ENCODE results near the gene GLS. TPM values are rescaled to one million over a fixed set of nuclear protein-coding genes. Genes with fewer than 3 reads are reported as not detected.

The GLS gene
- total RNA-seq, 1 donor: 588 TPM

DNA sequence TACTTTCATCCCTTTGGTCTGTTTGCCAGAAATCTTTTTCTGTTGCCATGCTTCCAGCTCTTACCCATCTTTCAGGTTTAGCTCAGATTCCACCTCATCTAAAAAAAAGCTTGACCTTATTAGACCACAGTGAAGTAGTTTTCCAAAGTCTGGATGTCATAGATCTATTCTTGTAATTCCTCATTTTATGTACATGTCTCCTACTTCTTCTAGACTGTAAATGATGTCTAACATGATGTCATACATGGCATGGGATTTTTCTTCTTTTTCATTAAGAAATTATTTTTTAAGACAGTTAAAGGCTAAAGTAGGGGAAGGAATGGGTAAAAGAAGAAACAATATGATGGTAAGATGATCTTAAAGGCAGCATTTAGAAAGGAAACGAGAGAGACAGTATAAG, 11.3 kb downstream of the GLS start:
- peaks cover 93% of the 10 kb centered on the region for H4K20me1 ChIP-seq (ENCODE audit: insufficient read depth, low read length)
- no peak overlapping the region for H3K4me3 ChIP-seq (ENCODE audit: insufficient read depth, low read length)
- peaks cover 44% of the 10 kb centered on the region for H3K36me3 ChIP-seq (ENCODE audit: insufficient read depth, low read length)
- peak overlapping the region; percentile 36 for H3K27ac ChIP-seq (ENCODE audit: low read depth, low read length)
- H2AFZ ChIP-seq (ENCODE audit: low read length): no peak overlapping the region
- peaks cover 99% of the 10 kb centered on the region for H3K79me2 ChIP-seq (ENCODE audit: insufficient read depth, low read length)
- peak overlapping the region; percentile 20 for H3K4me2 ChIP-seq (ENCODE audit: insufficient read depth, low read length)
- no peaks in the 10 kb centered on the region for H3K27me3 ChIP-seq (ENCODE audit: insufficient read depth, low read length)
- H3K4me1 ChIP-seq (ENCODE audit: insufficient read depth, low read length): peaks cover 33% of the 10 kb centered on the region
- no peak for DNase-seq (ENCODE audit: insufficient read length, low spot score, missing footprints)
- TF ChIP-seq, protein P1, sequence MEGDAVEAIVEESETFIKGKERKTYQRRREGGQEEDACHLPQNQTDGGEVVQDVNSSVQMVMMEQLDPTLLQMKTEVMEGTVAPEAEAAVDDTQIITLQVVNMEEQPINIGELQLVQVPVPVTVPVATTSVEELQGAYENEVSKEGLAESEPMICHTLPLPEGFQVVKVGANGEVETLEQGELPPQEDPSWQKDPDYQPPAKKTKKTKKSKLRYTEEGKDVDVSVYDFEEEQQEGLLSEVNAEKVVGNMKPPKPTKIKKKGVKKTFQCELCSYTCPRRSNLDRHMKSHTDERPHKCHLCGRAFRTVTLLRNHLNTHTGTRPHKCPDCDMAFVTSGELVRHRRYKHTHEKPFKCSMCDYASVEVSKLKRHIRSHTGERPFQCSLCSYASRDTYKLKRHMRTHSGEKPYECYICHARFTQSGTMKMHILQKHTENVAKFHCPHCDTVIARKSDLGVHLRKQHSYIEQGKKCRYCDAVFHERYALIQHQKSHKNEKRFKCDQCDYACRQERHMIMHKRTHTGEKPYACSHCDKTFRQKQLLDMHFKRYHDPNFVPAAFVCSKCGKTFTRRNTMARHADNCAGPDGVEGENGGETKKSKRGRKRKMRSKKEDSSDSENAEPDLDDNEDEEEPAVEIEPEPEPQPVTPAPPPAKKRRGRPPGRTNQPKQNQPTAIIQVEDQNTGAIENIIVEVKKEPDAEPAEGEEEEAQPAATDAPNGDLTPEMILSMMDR (IDR thresholded peaks at IDR 0.05; ENCODE audit: extremely low read depth, low read depth, low read length): no peak
- H3K9me3 ChIP-seq (ENCODE audit: low read depth, low read length): no peaks in the 10 kb centered on the region

DNA sequence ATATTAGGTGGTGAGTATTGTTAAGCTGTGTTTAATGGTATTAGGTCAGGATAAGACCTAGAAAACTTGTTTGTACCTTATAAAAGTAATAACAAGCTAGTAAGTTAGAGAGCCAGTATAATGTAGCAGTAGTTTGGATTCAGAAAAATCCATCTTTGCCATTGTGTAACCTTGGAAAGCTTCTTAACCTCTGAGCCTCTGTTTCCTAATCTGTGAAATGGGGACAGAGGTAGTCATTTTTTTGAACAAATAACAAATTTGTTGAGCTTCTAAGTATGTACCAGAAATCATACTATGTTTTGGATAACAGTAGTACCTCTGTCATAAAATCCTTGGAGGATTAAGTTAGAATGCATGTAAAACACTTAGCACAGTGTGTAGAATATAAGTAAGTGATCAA, 12.5 kb downstream of the GLS start:
- peaks cover 30% of the 10 kb centered on the region for H3K4me1 ChIP-seq (ENCODE audit: insufficient read depth, low read length)

DNA sequence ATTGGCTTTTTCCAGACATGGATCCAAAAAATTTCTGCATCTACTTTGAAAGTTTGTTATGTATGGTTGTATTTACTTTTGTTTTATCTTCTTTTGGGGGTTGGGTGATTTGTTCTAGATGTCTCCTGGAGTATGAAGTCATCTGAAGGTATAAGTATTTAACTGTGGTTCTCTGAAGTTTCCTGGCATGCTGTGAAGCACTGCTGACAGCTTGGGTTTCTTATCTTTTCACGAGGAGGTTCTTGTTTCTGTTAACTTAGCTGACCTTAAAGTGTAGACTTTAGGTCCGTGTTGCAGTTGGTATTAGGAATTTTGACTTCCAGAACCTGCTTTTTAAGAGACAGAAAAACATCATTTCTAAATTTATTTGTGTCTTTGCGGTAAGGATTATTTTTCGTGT, 15.9 kb downstream of the GLS start:
- Histone ChIP-seq H3K36me3 (ENCODE audit: insufficient read depth, low read length) (peaks cover 71% of the 10 kb centered on the region), H3K4me3 (ENCODE audit: insufficient read depth, low read length) (no peak overlapping the region), H3K9me3 (ENCODE audit: low read depth, low read length) (no peaks in the 10 kb centered on the region), H4K20me1 (ENCODE audit: insufficient read depth, low read length) (peaks cover 57% of the 10 kb centered on the region), H2AFZ (ENCODE audit: low read length) (no peak overlapping the region), H3K27me3 (ENCODE audit: insufficient read depth, low read length) (no peaks in the 10 kb centered on the region), H3K79me2 (ENCODE audit: insufficient read depth, low read length) (peaks cover 71% of the 10 kb centered on the region), H3K27ac (ENCODE audit: low read depth, low read length) (peak overlapping the region; percentile 34), H3K4me1 (ENCODE audit: insufficient read depth, low read length) (peaks cover 5% of the 10 kb centered on the region), H3K4me2 (ENCODE audit: insufficient read depth, low read length) (no peak overlapping the region)
- DNase-seq (ENCODE audit: insufficient read length, low spot score, missing footprints): no peak
- TF ChIP-seq, protein P1 (IDR thresholded peaks at IDR 0.05; ENCODE audit: extremely low read depth, low read depth, low read length): no peak

More for the DNA sequence above, 12.5 kb downstream of the GLS start:
- H2AFZ ChIP-seq (ENCODE audit: low read length): no peak overlapping the region
- H3K9me3 ChIP-seq (ENCODE audit: low read depth, low read length): no peaks in the 10 kb centered on the region
- no peak overlapping the region for H3K4me3 ChIP-seq (ENCODE audit: insufficient read depth, low read length)
- peak overlapping the region; percentile 9 for H3K4me2 ChIP-seq (ENCODE audit: insufficient read depth, low read length)
- no peaks in the 10 kb centered on the region for H3K27me3 ChIP-seq (ENCODE audit: insufficient read depth, low read length)
- H4K20me1 ChIP-seq (ENCODE audit: insufficient read depth, low read length): peaks cover 88% of the 10 kb centered on the region
- H3K27ac ChIP-seq (ENCODE audit: low read depth, low read length): peak overlapping the region; percentile 36
- peaks cover 94% of the 10 kb centered on the region for H3K79me2 ChIP-seq (ENCODE audit: insufficient read depth, low read length)
- TF ChIP-seq, protein P1 (IDR thresholded peaks at IDR 0.05; ENCODE audit: extremely low read depth, low read depth, low read length): no peak
- DNase-seq (ENCODE audit: insufficient read length, low spot score, missing footprints): no peak
- H3K36me3 ChIP-seq (ENCODE audit: insufficient read depth, low read length): peaks cover 54% of the 10 kb centered on the region

DNA sequence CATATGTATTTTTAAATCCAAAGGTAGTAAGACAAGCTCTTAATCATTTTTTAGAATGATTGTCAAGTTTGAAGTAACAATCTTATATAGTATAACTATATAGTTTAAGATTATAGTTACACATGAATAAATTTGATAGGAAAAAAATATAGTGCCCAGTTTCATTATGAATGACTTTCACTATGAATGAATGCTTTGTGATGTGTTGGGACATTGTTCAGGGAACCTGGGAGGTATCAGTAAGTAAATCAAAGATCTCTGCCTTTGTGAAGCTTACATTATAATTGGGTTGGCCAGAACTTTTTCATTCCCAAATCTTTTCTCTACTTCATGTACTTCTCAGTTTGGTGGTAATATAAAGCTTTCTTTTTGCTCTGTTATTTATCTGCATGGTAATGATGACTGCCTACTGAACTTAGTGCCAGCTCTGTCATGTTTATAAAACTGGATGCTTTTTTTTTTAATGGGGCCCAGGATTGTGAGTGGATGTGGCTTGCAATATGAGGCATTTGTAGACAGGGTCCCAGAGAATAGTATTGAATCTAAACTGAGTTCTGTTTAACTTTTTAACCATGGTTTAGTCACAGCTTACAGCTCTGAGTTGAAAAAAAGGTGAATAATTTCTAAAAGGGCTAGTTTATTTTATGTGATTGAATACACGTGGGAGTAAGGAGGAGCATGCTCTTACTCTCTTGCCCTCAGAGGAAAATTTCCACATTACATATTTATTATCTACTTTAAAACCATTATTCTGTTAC, 23.3 kb downstream of the GLS start:
- Histone ChIP-seq H2AFZ (ENCODE audit: low read length) (no peak overlapping the region), H3K4me2 (ENCODE audit: insufficient read depth, low read length) (peak overlapping the region; percentile 24), H3K4me3 (ENCODE audit: insufficient read depth, low read length) (no peak overlapping the region), H3K9me3 (ENCODE audit: low read depth, low read length) (no peaks in the 10 kb centered on the region), H3K79me2 (ENCODE audit: insufficient read depth, low read length) (peaks cover 46% of the 10 kb centered on the region), H4K20me1 (ENCODE audit: insufficient read depth, low read length) (peaks cover 9% of the 10 kb centered on the region), H3K27me3 (ENCODE audit: insufficient read depth, low read length) (no peaks in the 10 kb centered on the region), H3K36me3 (ENCODE audit: insufficient read depth, low read length) (peaks cover 84% of the 10 kb centered on the region), H3K27ac (ENCODE audit: low read depth, low read length) (peak overlapping the region; percentile 69), H3K4me1 (ENCODE audit: insufficient read depth, low read length) (peaks cover 37% of the 10 kb centered on the region)
- peak; percentile 79 for DNase-seq (ENCODE audit: insufficient read length, low spot score, missing footprints)
- TF ChIP-seq, protein P1 (IDR thresholded peaks at IDR 0.05; ENCODE audit: extremely low read depth, low read depth, low read length): no peak

All from osteoblast (primary cell).